ENCODE measurements around the gene SPATA13. TPM values are rescaled to one million over a fixed set of nuclear protein-coding genes. Genes with fewer than 3 reads are reported as not detected.

The SPATA13 gene
- total RNA-seq, 1 experiment from 2014 or later = 14.1 TPM

- Histone ChIP-seq H4K91ac (ENCODE audit: insufficient read length, low read depth, low read length) (no peak overlapping the region), H3K27ac (ENCODE audit: insufficient read length, low read depth, low read length) (no peak overlapping the region), H3K4me2 (ENCODE audit: insufficient read depth, insufficient read length, low read length) (no peak overlapping the region), H3K56ac (ENCODE audit: insufficient read length, low read depth, low read length) (no peak overlapping the region), H3K23ac (ENCODE audit: insufficient read length, low read depth, low read length) (no peak overlapping the region), H3K9ac (ENCODE audit: extremely low read depth, insufficient read length, low read length) (no peak overlapping the region), H2BK15ac (ENCODE audit: low read depth, low read length) (no peak overlapping the region), H2AFZ (ENCODE audit: low read length) (no peak overlapping the region), H2BK12ac (ENCODE audit: insufficient read length, low read depth, low read length) (no peak overlapping the region), H3K27me3 (ENCODE audit: insufficient read depth, low read length) (no peaks in the 10 kb centered on the region), H3K79me1 (ENCODE audit: insufficient read depth, low read depth, low read length, poor library complexity, severe bottlenecking) (no peaks in the 10 kb centered on the region), H3K79me2 (ENCODE audit: insufficient read depth, low read length) (no peaks in the 10 kb centered on the region), H3K14ac (ENCODE audit: insufficient read depth, low read length) (no peak overlapping the region; the same call in 1 of the 2 replicates), H2BK20ac (ENCODE audit: low read depth, low read length, poor library complexity, severe bottlenecking) (no peak overlapping the region), H4K8ac (replicated peaks; ENCODE audit: insufficient read length, low read depth, low read length) (no peak overlapping the region), H3K9me3 (ENCODE audit: control insufficient read depth, low read depth, low read length) (peaks cover 9% of the 10 kb centered on the region), H3K4me1 (ENCODE audit: insufficient read depth, low read length) (no peaks in the 10 kb centered on the region), H3K18ac (ENCODE audit: insufficient read length, low read depth, low read length) (no peak overlapping the region), H2BK5ac (ENCODE audit: insufficient read length, low read length) (no peak overlapping the region), H4K5ac (ENCODE audit: insufficient read length, low read depth, low read length) (no peak overlapping the region), H2AK5ac (ENCODE audit: insufficient read length, low read length) (no peak overlapping the region), H4K20me1 (ENCODE audit: control insufficient read depth, insufficient read depth, insufficient read length) (no peaks in the 10 kb centered on the region), H3T11ph (ENCODE audit: low read length) (no peak overlapping the region), H2BK120ac (ENCODE audit: low read depth, low read length, poor library complexity, severe bottlenecking) (no peak overlapping the region), H3K4ac (ENCODE audit: low read depth, low read length) (no peak overlapping the region), H3K23me2 (ENCODE audit: insufficient read length, low read depth, low read length, poor library complexity, severe bottlenecking) (no peaks in the 10 kb centered on the region)
- TF ChIP-seq CTCF (conservative IDR thresholded peaks at IDR 0.05) = no peak
- Mint-ChIP-seq H3K4me1 (peaks cover 17 to 20% of the 10 kb centered on the region in 2 experiments), H3K4me3 (no peak overlapping the region), H3K36me3 (ENCODE audit: insufficient read depth in 1 of 3, low read depth in 3 of 3) (peaks cover 3 to 11% (median 8%) of the 10 kb centered on the region in 3 experiments), H3K27me3 (ENCODE audit: low read depth) (peaks cover 3% of the 10 kb centered on the region), H3K9me3 (peaks cover 9 to 11% of the 10 kb centered on the region in 2 experiments), H3K27ac (no peak overlapping the region)
- WGBS (ENCODE audit: extremely low coverage, insufficient read length, low lambda C conversion rate) = no CpG with 5 or more reads among the region's 7 CpGs
- no peak for DNase-seq
Observed at GRCh38 chr13:24134231-24134630, 26.3 kb upstream of the SPATA13 start.

Measured in H9 (cell line).